Body of pancreas (tissue), 4 donors: ENCODE measurements around the gene RAPGEF5. TPM values are rescaled to one million over a fixed set of nuclear protein-coding genes. Genes with fewer than 3 reads are reported as not detected.
A peak's percentile ranks its signal among the peaks of the same experiment; 100 is the strongest.

ENCODE experiments used
- ATAC-seq: fragments of 150-250 bp; one replicate; pipeline ENCODE4 v1.9.1; 2016
- DNase-seq, 4 donors: peaks; one replicate each; pipeline ENCODE4 v3.0.0-alpha.2; 2019
- H3K27ac ChIP-seq, 4 donors: fragments of 200-600 bp; sonication (generic); 1 replicate in 3 of 4; 2 replicates in 1 of 4; pipeline versions ENCODE4 v1.5.1 to v1.6.1; 2016 to 2019; ENCODE audit warnings: mild to moderate bottlenecking in 1 of 4, mixed read lengths in 1 of 4, moderate library complexity in 1 of 4
- H3K27me3 ChIP-seq, 2 donors: fragments of 200-600 bp; sonication (generic); one replicate each; pipeline ENCODE4 v1.6.0; 2016; ENCODE audit warnings: mild to moderate bottlenecking in 1 of 2
- H3K36me3 ChIP-seq, 2 donors: fragments of 200-600 bp; sonication (generic); replicated peaks in 1 of 2; 2 replicates each; pipeline ENCODE4 v1.5.1; 2016; ENCODE audit warnings: low read depth in 2 of 2; ENCODE audit not compliant: insufficient read depth in 1 of 2
- H3K4me1 ChIP-seq: fragments of 200-600 bp; sonication (generic); one replicate; pipeline ENCODE4 v1.6.0; 2016
- H3K4me3 ChIP-seq, 2 donors: fragments of 200-600 bp; sonication (generic); 1 replicate in 1 of 2; 2 replicates in 1 of 2; pipeline ENCODE4 v1.5.1; 2016 to 2019
- H3K9me3 ChIP-seq, 3 donors: fragments of 200-600 bp; sonication (generic); 1 replicate in 2 of 3; 2 replicates in 1 of 3; pipeline ENCODE4 v1.5.1; 2016
- CTCF ChIP-seq, 7 experiments: fragments of 450-650 bp in 4 of 7; fragments of 200-600 bp in 3 of 7; sonication (generic) in 3 of 7; IDR thresholded peaks; one replicate each; pipeline ENCODE4 v1.5.1; 2016 to 2019; ENCODE audit warnings: antibody characterized with exemption in 7 of 7
- POLR2A ChIP-seq, 3 donors: fragments of 450-650 bp; IDR thresholded peaks; one replicate each; pipeline ENCODE4 v1.6.1; 2016; ENCODE audit warnings: antibody characterized with exemption in 3 of 3, mild to moderate bottlenecking in 2 of 3
- WGBS, 2 donors: methylation state at CpG; one replicate each; pipeline ENCODE4 v1.1.5; 2017; 5-methylcytosine and 5-hydroxymethylcytosine counted together
- intact Hi-C: fragments of 100-400 bp; cut with DNase I; formaldehyde crosslinking; loops from one replicate; pipeline ENCODE4 v1.15.1; 2023
- total RNA-seq, 2 donors: library from RNA; depleted of rRNA; stranded (reverse); fragments of >200 nt; gene quantifications; one replicate each; pipeline ENCODE4 v1.1.0, GENCODE V29; 2016

Gene RAPGEF5
- total RNA-seq, 2 donors from 2014 or later = 68.0 to 151 TPM

GRCh38 chr7:22351329-22351692 is 5.6 kb downstream of the RAPGEF5 start:
- H3K36me3 ChIP-seq = no peaks in the 10 kb centered on the region
- H3K27ac ChIP-seq = peak overlapping the region; percentile 52 to 90 (median 68)
- H3K4me3 ChIP-seq = no peak overlapping the region
- H3K4me1 ChIP-seq = peaks cover 73% of the 10 kb centered on the region
- TF ChIP-seq POLR2A (IDR thresholded peaks at IDR 0.05) = no peak
- TF ChIP-seq CTCF (IDR thresholded peaks at IDR 0.05) = no peak
- ATAC-seq (no peak), DNase-seq (peak in 1 of 4 donors; percentile 24)
- intact Hi-C loops = no loop called here
- 3 to 13% methylated on average over 2 of the region's 2 CpGs for WGBS, 2 donors
- no peaks in the 10 kb centered on the region for H3K27me3 ChIP-seq
- H3K9me3 ChIP-seq = no peaks in the 10 kb centered on the region

GRCh38 chr7:22350466-22351328 is 6.3 kb downstream of the RAPGEF5 start:
- peak in 2 of 4 donors; percentile 54 to 58 for DNase-seq
- TF ChIP-seq POLR2A (IDR thresholded peaks at IDR 0.05) (no peak), CTCF (IDR thresholded peaks at IDR 0.05) (no peak)
- peak; percentile 33 for ATAC-seq
- Histone ChIP-seq H3K27ac (peak overlapping the region; percentile 60 to 90 (median 68)), H3K4me3 (no peak overlapping the region), H3K36me3 (no peaks in the 10 kb centered on the region), H3K4me1 (peaks cover 77% of the 10 kb centered on the region), H3K9me3 (no peaks in the 10 kb centered on the region), H3K27me3 (no peaks in the 10 kb centered on the region)
- intact Hi-C loops = no loop called here
- WGBS, 2 donors = 14 to 23% methylated on average over 2 of the region's 2 CpGs

GRCh38 chr7:22348379-22348778 is 8.6 kb downstream of the RAPGEF5 start:
- no peak for DNase-seq
- H3K4me3 ChIP-seq = no peak overlapping the region
- TF ChIP-seq POLR2A (IDR thresholded peaks at IDR 0.05) (no peak), CTCF (IDR thresholded peaks at IDR 0.05) (no peak)
- H3K36me3 ChIP-seq = no peaks in the 10 kb centered on the region
- no peaks in the 10 kb centered on the region for H3K27me3 ChIP-seq
- intact Hi-C loops = no loop called here
- H3K4me1 ChIP-seq = peaks cover 83% of the 10 kb centered on the region
- H3K9me3 ChIP-seq = no peaks in the 10 kb centered on the region
- ATAC-seq = no peak
- peak overlapping the region in 3 of 4 donors; percentile 36 to 90 (median 70) for H3K27ac ChIP-seq

- H3K36me3 ChIP-seq = no peaks in the 10 kb centered on the region
- TF ChIP-seq CTCF (IDR thresholded peaks at IDR 0.05) (peak in 1 of 7 experiments; percentile 7), POLR2A (IDR thresholded peaks at IDR 0.05) (no peak)
- H3K27ac ChIP-seq = peak overlapping the region; percentile 67 to 90 (median 76)
- no peaks in the 10 kb centered on the region for H3K9me3 ChIP-seq
- ATAC-seq (peak; percentile 96), DNase-seq (peak in 1 of 4 donors; percentile 76)
- intact Hi-C loops = no loop called here
- no peaks in the 10 kb centered on the region for H3K27me3 ChIP-seq
- no peak overlapping the region for H3K4me3 ChIP-seq
- H3K4me1 ChIP-seq = peaks cover 83% of the 10 kb centered on the region
- WGBS, 2 donors = 14 to 15% methylated on average over 2 of the region's 2 CpGs
Observed at GRCh38 chr7:22346383-22347107, 10.4 kb downstream of the RAPGEF5 start.
